ENCODE measurements around the gene SERPINA4. TPM values are rescaled to one million over a fixed set of nuclear protein-coding genes. Genes with fewer than 3 reads are reported as not detected.

Gene SERPINA4
- total and polyA plus RNA-seq, 2 of the 8 experiments (the other 6 are each of a cell fraction or from before 2014, with no cell fraction given), result not detected

DNA sequence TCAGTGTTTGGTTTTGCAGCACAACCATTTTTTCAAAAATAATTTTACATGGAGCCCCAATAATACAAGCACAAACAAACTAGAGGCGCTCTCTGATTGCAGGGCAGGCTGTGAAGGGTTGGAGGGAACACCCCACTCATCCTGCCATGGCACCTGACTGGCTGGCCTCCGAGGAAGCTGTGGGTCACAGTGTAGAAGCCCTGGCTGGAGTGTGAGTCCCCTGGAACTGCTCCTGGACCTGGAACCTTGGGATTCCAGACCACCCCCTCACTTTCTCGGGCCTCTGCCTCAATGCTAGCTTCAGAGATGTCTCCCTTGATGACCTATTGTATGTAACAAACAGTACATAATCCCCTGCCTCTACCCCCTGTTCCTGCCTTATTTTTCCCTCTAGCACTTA, 37.1 kb upstream of the SERPINA4 start (continued):
- no peak for TF ChIP-seq SIRT6 (IDR thresholded peaks at IDR 0.05; ENCODE audit: low read length)

DNA sequence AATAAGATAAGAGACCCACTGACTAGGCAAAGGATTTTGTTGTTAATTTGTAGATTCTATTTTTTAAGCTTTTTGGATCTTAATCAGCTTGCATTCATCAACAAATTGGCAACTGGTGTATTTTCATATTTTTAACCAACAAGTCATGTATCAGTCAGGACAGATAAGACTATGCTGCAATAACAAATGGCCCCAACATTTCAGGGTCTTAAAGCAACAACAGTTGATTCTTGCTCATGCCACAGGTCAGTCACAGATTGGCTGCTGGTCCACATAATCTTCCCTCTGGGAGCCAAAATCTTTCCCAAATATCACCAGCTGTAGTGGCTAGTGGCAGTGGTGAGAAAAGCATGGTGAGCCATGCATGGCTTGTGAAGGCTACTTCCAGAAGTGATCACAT, 30.1 kb upstream of the SERPINA4 start:
- Histone ChIP-seq H2AFZ (ENCODE audit: low read length) (no peak overlapping the region), H4K8ac (ENCODE audit: extremely low read depth, insufficient read depth, low read length) (no peak overlapping the region), H3K23ac (ENCODE audit: insufficient read length) (no peak overlapping the region), H3K56ac (replicated peaks; ENCODE audit: insufficient read length, low read depth, low read length) (no peak overlapping the region), H2BK5ac (ENCODE audit: low read depth, low read length) (no peak overlapping the region), H3K79me1 (ENCODE audit: low read depth, low read length) (no peaks in the 10 kb centered on the region), H3K4ac (replicated peaks; ENCODE audit: insufficient read length, low read depth, low read length) (no peak overlapping the region), H3K79me2 (ENCODE audit: control insufficient read depth in 1 of 2, insufficient read depth in 2 of 2, low read length in 2 of 2) (no peaks in the 10 kb centered on the region), H2BK120ac (replicated peaks; ENCODE audit: low read depth, low read length) (no peak overlapping the region), H3K14ac (ENCODE audit: insufficient read length) (no peak overlapping the region), H3K18ac (ENCODE audit: extremely low read depth, low read length) (no peak overlapping the region), H4K20me1 (replicated peaks in 1 of 2; ENCODE audit: control insufficient read depth in 1 of 2, insufficient read depth in 2 of 2, low read length in 2 of 2) (no peaks in the 10 kb centered on the region), H3K36me3 (ENCODE audit: control insufficient read depth in 2 of 4, insufficient read depth in 4 of 4, low read length in 3 of 4) (no peaks in the 10 kb centered on the region), H3K9ac (replicated peaks in 1 of 4; ENCODE audit: extremely low read depth in 1 of 4, low read depth in 3 of 4, low read length in 3 of 4) (no peak overlapping the region), H2BK12ac (ENCODE audit: low read depth, low read length) (no peak overlapping the region), H4K5ac (ENCODE audit: insufficient read length, low read depth, low read length) (no peak overlapping the region), H2BK15ac (ENCODE audit: low read length) (no peak overlapping the region), H2BK20ac (ENCODE audit: low read length) (no peak overlapping the region), H3K4me1 (replicated peaks in 1 of 4; ENCODE audit: control insufficient read depth in 3 of 4, insufficient read depth in 4 of 4, low read length in 3 of 4) (no peaks in the 10 kb centered on the region), H3K23me2 (ENCODE audit: low read depth, low read length) (no peaks in the 10 kb centered on the region), H2AK5ac (ENCODE audit: low read depth, low read length) (no peak overlapping the region), H3K27me3 (replicated peaks in 1 of 4; ENCODE audit: control insufficient read depth in 3 of 4, extremely low read depth in 1 of 4, insufficient read depth in 3 of 4, low read length in 3 of 4) (peaks cover 0 to 3% (median 0%) of the 10 kb centered on the region in 4 experiments; a peak in 1 of 7 replicates), H3K27ac (ENCODE audit: low read depth, low read length) (no peak overlapping the region), H3K4me2 (ENCODE audit: insufficient read depth in 1 of 2, low read depth in 2 of 2, low read length in 2 of 2) (no peak overlapping the region), H4K91ac (replicated peaks; ENCODE audit: insufficient read length, low read length) (no peak overlapping the region), H3K9me3 (ENCODE audit: insufficient read depth in 2 of 2, low read depth in 1 of 2, low read length in 1 of 2) (no peaks in the 10 kb centered on the region), H3K4me3 (ENCODE audit: extremely low read depth in 1 of 4, insufficient read depth in 2 of 4, low read depth in 3 of 4, low read length in 4 of 4) (no peak overlapping the region)
- DNase-seq (ENCODE audit: low read depth in 1 of 2, low spot score in 2 of 2), result no peak
- no peak for FAIRE-seq
- POLR2A ChIA-PET (ENCODE audit: partially characterized antibody), result no interaction called here
- CTCF ChIA-PET (ENCODE audit: partially characterized antibody), result interaction anchor here (1.1 to 1.2 kb wide), 2 partner anchors 18 to 97 kb away, joined by 3 read pairs; no protein-coding TSS in a partner anchor
- no peak for TF ChIP-seq POLR2AphosphoS5 (IDR thresholded peaks at IDR 0.05; ENCODE audit: low read depth, low read length)
- no peak for TF ChIP-seq EZH2 (IDR thresholded peaks at IDR 0.05; ENCODE audit: low read depth, low read length, severe bottlenecking)
- no peak for TF ChIP-seq HDAC2 (IDR thresholded peaks at IDR 0.05; ENCODE audit: borderline replicate concordance in 1 of 2, low read depth in 2 of 2, low read length in 2 of 2)
- TF ChIP-seq YY1 (IDR thresholded peaks at IDR 0.05; ENCODE audit: low read depth, low read length), result no peak
- no peak for TF ChIP-seq RAD21 (IDR thresholded peaks at IDR 0.05 in 1 of 2, conservative IDR thresholded peaks at IDR 0.05 in 1 of 2; ENCODE audit: low read depth in 2 of 2, low read length in 2 of 2)
- TF ChIP-seq RFX5 (IDR thresholded peaks at IDR 0.05; ENCODE audit: borderline replicate concordance, low read depth, low read length), result no peak
- TF ChIP-seq, protein P1, sequence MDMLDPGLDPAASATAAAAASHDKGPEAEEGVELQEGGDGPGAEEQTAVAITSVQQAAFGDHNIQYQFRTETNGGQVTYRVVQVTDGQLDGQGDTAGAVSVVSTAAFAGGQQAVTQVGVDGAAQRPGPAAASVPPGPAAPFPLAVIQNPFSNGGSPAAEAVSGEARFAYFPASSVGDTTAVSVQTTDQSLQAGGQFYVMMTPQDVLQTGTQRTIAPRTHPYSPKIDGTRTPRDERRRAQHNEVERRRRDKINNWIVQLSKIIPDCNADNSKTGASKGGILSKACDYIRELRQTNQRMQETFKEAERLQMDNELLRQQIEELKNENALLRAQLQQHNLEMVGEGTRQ (IDR thresholded peaks at IDR 0.05; ENCODE audit: low read length), result no peak
- TF ChIP-seq TEAD4 (IDR thresholded peaks at IDR 0.05; ENCODE audit: low read depth, low read length), result no peak
- no peak for TF ChIP-seq SUZ12 (IDR thresholded peaks at IDR 0.05; ENCODE audit: low read length)
- TF ChIP-seq BCL11A (IDR thresholded peaks at IDR 0.05; ENCODE audit: low read depth in 2 of 2, low read length in 2 of 2), result no peak
- no peak for TF ChIP-seq CEBPB (IDR thresholded peaks at IDR 0.05; ENCODE audit: low read depth, low read length)
- TF ChIP-seq POLR2A (IDR thresholded peaks at IDR 0.05; ENCODE audit: control extremely low read depth in 1 of 2, low read depth in 2 of 2, low read length in 2 of 2), result no peak

Measured in H1 (cell line).